Lower leg skin (tissue), 4 donors: ENCODE measurements around the gene CAPG. TPM values are rescaled to one million over a fixed set of nuclear protein-coding genes. Genes with fewer than 3 reads are reported as not detected.

ENCODE experiments used
- DNase-seq, 2 donors: peaks; one replicate each; pipeline ENCODE4 v3.0.0-alpha.2; 2019; ENCODE audit warnings: low spot score in 2 of 2
- H3K4me3 ChIP-seq: fragments of 200-600 bp; sonication (generic); 2 replicates; pipeline ENCODE4 v1.5.1; 2017; ENCODE audit warnings: mild to moderate bottlenecking, low read depth; ENCODE audit not compliant: poor library complexity, severe bottlenecking
- CTCF ChIP-seq, 3 donors: fragments of 450-650 bp; IDR thresholded peaks; one replicate each; pipeline ENCODE4 v1.5.1; 2016; ENCODE audit warnings: antibody characterized with exemption in 3 of 3, mild to moderate bottlenecking in 3 of 3, moderate library complexity in 2 of 3
- POLR2A ChIP-seq, 2 donors: fragments of 450-650 bp; IDR thresholded peaks; one replicate each; pipeline ENCODE4 v1.6.1; 2016 to 2017; ENCODE audit warnings: antibody characterized with exemption in 2 of 2, mild to moderate bottlenecking in 1 of 2, moderate library complexity in 1 of 2
- WGBS, 2 donors: methylation state at CpG; one replicate each; pipeline ENCODE4 v1.1.5; 2018; 5-methylcytosine and 5-hydroxymethylcytosine counted together
- intact Hi-C: fragments of 100-400 bp; cut with DNase I; formaldehyde crosslinking; loops from one replicate; pipeline ENCODE4 v1.15.0; 2023; ENCODE audit warnings: low total_unique reads
- total RNA-seq, 4 donors: library from RNA; depleted of rRNA; stranded (reverse); fragments of >200 nt; gene quantifications; one replicate each; pipeline ENCODE4 v1.1.0, GENCODE V29; 2016

CAPG gene
- total RNA-seq, 4 donors from 2014 or later = 177 to 272 (median 232) TPM

GRCh38 chr2:85356186-85356585, 54.0 kb downstream of the CAPG start:
- H3K4me3 ChIP-seq = no peak overlapping the region
- 97 to 100% methylated on average over 2 of the region's 2 CpGs for WGBS, 2 donors
- no peak for DNase-seq
- TF ChIP-seq POLR2A (IDR thresholded peaks at IDR 0.05) (no peak), CTCF (IDR thresholded peaks at IDR 0.05) (no peak)
- intact Hi-C loops = no loop called here

GRCh38 chr2:85355521-85355920, 54.6 kb downstream of the CAPG start:
- no peak for DNase-seq
- TF ChIP-seq CTCF (IDR thresholded peaks at IDR 0.05) (no peak), POLR2A (IDR thresholded peaks at IDR 0.05) (no peak)
- no peak overlapping the region for H3K4me3 ChIP-seq
- intact Hi-C loops = no loop called here
- WGBS, 2 donors = 71 to 72% methylated on average over 3 of the region's 3 CpGs

GRCh38 chr2:85355073-85355410, 55.1 kb downstream of the CAPG start:
- TF ChIP-seq CTCF (IDR thresholded peaks at IDR 0.05) (no peak), POLR2A (IDR thresholded peaks at IDR 0.05) (no peak)
- H3K4me3 ChIP-seq = peak overlapping the region; percentile 58
- intact Hi-C loops = no loop called here
- DNase-seq = no peak
- 1 to 6% methylated on average over 10 of the region's 10 CpGs for WGBS, 2 donors

GRCh38 chr2:85354286-85355072, 55.7 kb downstream of the CAPG start, which contains the start of the genes ELMOD3 and RETSAT:
ELMOD3 (plus strand) TSS chr2:85354769; CDS start chr2:85357199, 2,430 bp downstream.
RETSAT (minus strand) TSS chr2:85354528; CDS start chr2:85354507, 21 bp downstream.
- 0 to 1% methylated on average over 31 to 36 of the region's 42 CpGs for WGBS, 2 donors
- intact Hi-C loops = no loop called here
- peak; percentile 99 for DNase-seq
- TF ChIP-seq CTCF (IDR thresholded peaks at IDR 0.05) (no peak), POLR2A (IDR thresholded peaks at IDR 0.05) (peak in 1 of 2 donors; percentile 43)
- peak within 1 kb of the TSS; percentile 58 for H3K4me3 ChIP-seq

- intact Hi-C loops = no loop called here
- peak overlapping the region; percentile 57 for H3K4me3 ChIP-seq
- no peak for TF ChIP-seq CTCF (IDR thresholded peaks at IDR 0.05)
- peak; percentile 57 to 91 for DNase-seq
- 4 to 11% methylated on average over 12 to 16 of the region's 16 CpGs for WGBS, 2 donors
Observed at GRCh38 chr2:85353876-85354285, 56.3 kb downstream of the CAPG start.
